IPS-11a (cell line): ENCODE measurements around the gene EP400.

Source experiments
- H3K4me3 ChIP-seq: one replicate; pipeline ENCODE4 v1.5.1; 2013; ENCODE audit warnings: low read depth, low read length, control low read depth

Gene EP400

DNA sequence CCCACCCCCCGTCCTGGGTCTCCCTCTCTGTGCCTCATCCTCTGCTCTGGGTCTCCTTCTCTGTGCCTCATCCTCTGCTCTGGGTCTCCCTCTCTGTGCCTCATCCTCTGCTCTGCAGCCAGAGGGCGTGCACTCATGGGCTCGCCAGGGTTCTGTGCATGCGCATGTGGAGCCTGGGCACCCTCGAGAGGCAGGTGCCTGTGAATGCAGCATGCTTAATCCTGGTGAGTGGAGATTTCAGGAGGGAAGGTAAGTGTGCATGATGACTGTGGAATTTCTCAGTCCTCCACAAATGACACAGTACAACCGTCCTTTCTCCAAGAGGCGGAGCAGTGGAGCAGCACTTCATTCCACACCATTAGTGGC lies 65.2 kb downstream of the EP400 start:
- no peak overlapping the region for H3K4me3 ChIP-seq

- no peak overlapping the region for H3K4me3 ChIP-seq
These were observed 66.1 kb downstream of the EP400 start for GRCh38 chr12:132015686-132016430.

DNA sequence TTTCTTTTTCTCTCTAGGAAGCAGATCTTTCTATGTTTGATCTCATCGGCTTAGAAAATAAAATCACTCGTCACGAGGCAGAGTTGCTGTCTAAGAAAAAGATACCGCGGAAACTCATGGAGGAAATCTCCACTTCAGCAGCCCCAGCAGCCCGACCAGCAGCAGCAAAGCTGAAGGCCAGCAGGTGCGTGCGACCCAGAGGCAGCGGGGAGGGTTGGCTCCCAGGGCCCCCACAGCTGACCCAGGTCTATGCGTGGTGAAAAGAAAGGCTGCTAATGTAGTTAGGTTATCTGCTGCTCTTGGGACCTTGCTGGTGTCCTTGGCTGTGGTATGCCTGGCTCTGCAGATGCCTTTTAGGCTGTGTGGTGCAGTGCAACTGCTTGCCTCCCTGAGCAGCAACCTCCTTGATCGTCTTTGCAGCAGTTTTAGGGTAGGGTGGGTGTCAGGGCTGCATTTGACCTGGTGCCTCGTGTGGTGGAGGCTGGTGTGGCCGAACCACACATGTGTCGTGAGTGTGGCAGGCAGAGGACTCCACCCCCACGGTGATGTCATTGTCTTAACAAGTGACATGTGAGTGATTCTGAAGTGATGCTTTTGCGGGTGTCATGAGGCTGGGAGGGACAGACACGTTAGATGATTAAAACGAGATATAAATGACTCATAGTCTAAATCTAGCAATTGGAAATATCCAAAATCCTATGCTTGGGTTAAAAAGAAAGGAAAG lies 68.6 kb downstream of the EP400 start:
- H3K4me3 ChIP-seq: no peak overlapping the region

GRCh38 chr12:132019891-132020290 lies 70.1 kb downstream of the EP400 start:
- H3K4me3 ChIP-seq: no peak overlapping the region

- H3K4me3 ChIP-seq: no peak overlapping the region
These were observed 70.5 kb downstream of the EP400 start for GRCh38 chr12:132020292-132020691.

DNA sequence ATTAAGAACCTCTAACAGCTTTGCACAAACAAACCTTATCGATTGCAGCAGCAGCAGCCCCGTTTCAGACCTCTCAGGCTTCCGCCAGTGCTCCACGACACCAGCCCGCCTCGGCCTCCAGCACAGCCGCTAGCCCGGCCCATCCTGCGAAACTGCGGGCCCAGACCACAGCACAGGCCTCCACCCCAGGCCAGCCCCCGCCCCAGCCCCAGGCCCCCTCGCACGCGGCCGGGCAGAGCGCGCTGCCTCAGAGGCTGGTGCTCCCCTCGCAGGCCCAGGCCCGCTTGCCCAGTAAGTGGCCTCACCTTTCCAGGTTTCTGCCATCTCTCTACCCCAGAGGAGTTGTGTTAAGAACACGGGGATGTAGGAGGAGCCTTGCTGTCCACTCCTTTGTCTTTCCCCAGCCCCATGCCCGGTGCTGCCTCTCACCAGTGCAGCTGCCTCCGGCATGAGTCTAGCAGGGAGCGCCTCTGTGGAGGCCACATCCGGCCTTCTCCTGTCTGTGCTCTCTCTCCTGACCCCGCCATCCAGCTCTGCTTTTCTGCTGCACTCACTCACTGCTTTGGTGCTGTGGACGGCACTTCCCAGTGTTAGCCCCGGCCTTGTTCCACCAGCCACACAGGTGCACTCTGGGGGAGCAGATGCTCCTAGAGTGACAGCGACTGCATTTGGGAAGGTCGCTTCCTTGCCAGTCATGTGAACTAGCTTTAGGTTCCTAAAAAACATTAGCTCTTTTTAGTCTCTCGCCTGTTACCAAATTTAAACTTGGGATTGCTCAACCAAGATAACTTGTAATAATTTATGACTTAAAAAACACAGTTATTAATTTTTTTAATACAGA lies 71.5 kb downstream of the EP400 start:
- no peak overlapping the region for H3K4me3 ChIP-seq

DNA sequence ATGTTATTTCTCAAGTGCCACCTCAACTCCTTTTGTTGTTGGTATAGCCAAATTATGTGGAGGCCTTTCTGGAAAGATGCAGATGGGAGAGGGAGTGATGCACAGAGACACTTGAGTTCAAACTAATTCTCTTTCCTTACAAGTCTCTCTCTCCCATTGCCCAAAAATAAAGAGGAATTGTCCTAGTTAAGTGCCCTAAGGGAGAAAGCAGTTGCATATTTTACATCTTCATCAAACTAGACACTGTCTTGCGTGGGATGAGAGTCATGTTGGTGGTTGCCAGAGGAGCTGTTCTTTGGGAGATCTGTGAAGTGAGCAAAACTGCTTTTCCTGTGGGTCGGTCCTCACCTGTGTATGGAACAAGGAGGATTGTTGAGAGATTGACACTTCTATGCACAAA lies 72.2 kb downstream of the EP400 start:
- H3K4me3 ChIP-seq: no peak overlapping the region

DNA sequence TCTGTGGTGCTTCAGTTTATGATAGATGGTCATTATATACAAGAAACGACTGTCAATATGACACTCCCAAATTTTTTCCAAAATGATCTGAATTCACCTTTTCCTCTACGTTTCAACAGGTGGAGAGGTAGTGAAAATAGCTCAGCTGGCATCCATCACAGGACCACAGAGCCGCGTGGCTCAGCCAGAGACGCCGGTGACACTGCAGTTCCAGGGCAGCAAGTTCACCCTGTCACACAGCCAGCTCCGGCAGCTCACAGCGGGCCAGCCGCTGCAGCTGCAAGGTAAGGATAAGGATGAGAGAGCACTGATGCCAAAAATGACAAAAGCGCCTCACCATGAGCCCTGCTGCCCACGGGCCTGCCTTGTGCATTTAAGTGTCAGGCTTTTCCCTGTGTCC lies 73.9 kb downstream of the EP400 start:
- H3K4me3 ChIP-seq: no peak overlapping the region

DNA sequence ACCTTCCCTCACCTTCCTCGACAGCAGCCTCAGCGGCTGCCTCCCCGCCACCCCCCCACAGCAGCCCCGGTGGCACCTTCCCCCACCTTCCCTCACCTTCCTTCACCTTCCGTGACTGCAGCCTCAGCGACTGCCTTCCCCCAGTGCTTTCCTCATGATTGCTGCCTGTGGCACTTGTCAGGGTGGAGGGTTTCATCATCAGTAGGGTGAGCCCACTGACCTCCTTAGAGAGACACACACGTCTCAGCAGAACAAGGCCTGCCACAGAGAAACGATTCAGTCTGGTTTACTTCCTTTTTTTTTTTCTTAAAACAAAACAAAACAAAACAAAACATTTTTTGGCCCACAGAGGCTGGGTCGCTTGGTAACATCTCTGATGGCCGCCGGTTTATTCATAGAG lies 75.0 kb downstream of the EP400 start:
- H3K4me3 ChIP-seq: no peak overlapping the region

- no peak overlapping the region for H3K4me3 ChIP-seq
These were observed 75.8 kb downstream of the EP400 start for GRCh38 chr12:132025526-132025925.

GRCh38 chr12:132026061-132026795 lies 76.5 kb downstream of the EP400 start:
- no peak overlapping the region for H3K4me3 ChIP-seq

DNA sequence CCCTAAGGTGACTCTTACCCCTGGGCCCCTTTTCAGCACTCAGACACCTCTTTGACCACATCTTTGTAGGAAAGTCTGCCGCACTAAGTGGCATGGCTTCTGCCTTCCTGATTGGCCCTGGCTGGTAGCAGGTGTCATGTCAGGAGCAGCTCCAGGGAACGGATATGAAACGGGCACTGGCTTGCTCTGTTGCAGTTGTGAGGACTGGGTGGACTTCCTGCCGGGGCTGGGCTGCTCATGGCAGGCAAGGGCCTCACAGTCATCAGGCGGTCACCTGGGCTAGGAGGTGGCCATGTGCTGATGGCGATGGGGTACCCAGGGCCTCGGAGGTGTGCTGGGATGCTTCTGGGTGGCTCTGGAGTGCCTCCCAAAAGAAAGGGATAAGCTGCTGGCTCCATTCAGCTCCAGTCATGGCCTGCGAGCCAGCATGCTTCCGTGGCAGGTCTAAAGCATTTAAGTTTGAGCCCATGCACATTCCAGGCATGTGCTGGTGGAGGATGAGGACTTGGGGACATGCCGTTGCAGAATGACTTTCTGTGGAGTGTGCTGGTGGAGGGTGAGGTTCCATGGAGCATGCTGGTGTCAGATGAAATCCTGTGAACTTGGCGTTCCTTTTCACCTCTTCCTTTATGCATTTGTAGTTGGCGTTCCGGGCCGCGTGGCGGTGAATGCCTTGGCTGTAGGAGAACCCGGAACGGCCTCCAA lies 77.2 kb downstream of the EP400 start:
- H3K4me3 ChIP-seq: no peak overlapping the region

GRCh38 chr12:132027636-132028035 lies 77.9 kb downstream of the EP400 start:
- no peak overlapping the region for H3K4me3 ChIP-seq

GRCh38 chr12:132028111-132028510 lies 78.4 kb downstream of the EP400 start:
- H3K4me3 ChIP-seq: no peak overlapping the region

GRCh38 chr12:132029503-132030300 lies 80.0 kb downstream of the EP400 start:
- H3K4me3 ChIP-seq: no peak overlapping the region

DNA sequence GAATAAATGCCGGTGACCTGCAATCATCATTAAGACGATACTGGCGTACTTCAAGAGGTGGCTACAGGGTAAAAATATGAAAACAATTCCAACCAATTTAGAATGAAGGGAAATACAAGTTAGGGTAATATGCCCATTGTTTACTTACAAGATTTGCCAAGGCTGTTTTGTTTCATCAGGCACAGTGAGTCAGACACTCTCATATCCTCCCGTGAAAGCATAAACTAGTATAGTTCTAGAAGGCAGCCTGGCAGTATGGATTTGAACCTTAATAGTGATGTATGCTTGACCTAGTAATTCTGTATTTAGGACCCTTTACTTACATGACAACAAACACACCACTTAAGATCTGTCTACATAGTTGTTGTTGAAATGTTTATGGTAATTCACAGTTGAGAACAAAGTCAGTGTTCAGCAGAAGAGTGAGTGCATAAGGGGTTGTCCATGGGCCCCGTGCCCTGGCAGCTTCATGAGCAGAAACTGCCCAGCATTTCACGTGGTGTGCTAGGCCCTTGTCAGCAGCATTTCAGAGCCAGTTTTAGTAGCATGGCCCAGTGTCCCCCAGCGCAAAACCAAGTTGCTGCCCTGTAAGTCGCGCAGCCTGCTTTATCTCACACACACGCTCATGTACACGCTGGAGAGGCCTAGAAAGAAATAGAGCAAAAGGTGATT lies 80.8 kb downstream of the EP400 start:
- no peak overlapping the region for H3K4me3 ChIP-seq

- H3K4me3 ChIP-seq: no peak overlapping the region
These were observed 83.9 kb downstream of the EP400 start for GRCh38 chr12:132033627-132034026.

GRCh38 chr12:132036063-132036683 lies 86.4 kb downstream of the EP400 start:
- no peak overlapping the region for H3K4me3 ChIP-seq
